Measurements from ENCODE around the gene CCL14.

CCL14 gene

GRCh38 chr17:35936063-35936462, 50.5 kb downstream of the CCL14 start:
- DNase-seq, result no peak

GRCh38 chr17:35934760-35935159, 51.8 kb downstream of the CCL14 start:
- peak; percentile 2 for DNase-seq

All from T1000 (cell line).